Gastrocnemius medialis (tissue), 4 donors: ENCODE data around the gene SLX9. TPM values are rescaled to one million over a fixed set of nuclear protein-coding genes. Genes with fewer than 3 reads are reported as not detected.

ENCODE experiments used
- ATAC-seq, 2 donors: fragments of 150-250 bp; one replicate each; pipeline ENCODE4 v1.9.1; 2016
- DNase-seq, 2 donors: peaks; one replicate each; pipeline ENCODE4 v3.0.0-alpha.2; 2019
- H3K27ac ChIP-seq, 4 donors: fragments of 200-600 bp; sonication (generic); 1 replicate in 1 of 4; 2 replicates in 3 of 4; pipeline ENCODE4 v1.5.1; 2016 to 2018; ENCODE audit warnings: mild to moderate bottlenecking in 2 of 4, moderate library complexity in 1 of 4
- H3K27me3 ChIP-seq, 3 donors: fragments of 200-600 bp; sonication (generic) in 2 of 3; 1 replicate in 1 of 3; 2 replicates in 2 of 3; pipeline versions ENCODE4 v1.5.1 to v1.6.0; 2016 to 2019; ENCODE audit warnings: mild to moderate bottlenecking in 1 of 3, moderate library complexity in 1 of 3
- H3K36me3 ChIP-seq, 2 donors: fragments of 200-600 bp; sonication (generic) in 1 of 2; one replicate each; pipeline ENCODE4 v1.5.1; 2017 to 2018
- H3K4me1 ChIP-seq, 2 donors: fragments of 200-600 bp; sonication (generic) in 1 of 2; one replicate each; pipeline ENCODE4 v1.5.1; 2016 to 2017; ENCODE audit warnings: mild to moderate bottlenecking in 2 of 2
- H3K4me3 ChIP-seq, 4 donors: fragments of 200-600 bp; sonication (generic) in 3 of 4; 1 replicate in 1 of 4; 2 replicates in 3 of 4; pipeline ENCODE4 v1.5.1; 2016 to 2019; ENCODE audit warnings: mild to moderate bottlenecking in 2 of 4
- H3K9me3 ChIP-seq, 3 donors: fragments of 200-600 bp; sonication (generic) in 2 of 3; 1 replicate in 1 of 3; 2 replicates in 2 of 3; pipeline ENCODE4 v1.5.1; 2016 to 2019
- POLR2A ChIP-seq, 2 donors: fragments of 450-650 bp; IDR thresholded peaks; one replicate each; pipeline ENCODE4 v1.6.1; 2017; ENCODE audit warnings: antibody characterized with exemption in 2 of 2, mild to moderate bottlenecking in 2 of 2, moderate library complexity in 2 of 2
- in situ Hi-C, 4 donors: fragments of 200-750 bp; cut with MboI; loops; one replicate each; pipeline versions ENCODE4 v1.15.0 to v1.8.0; 2017; ENCODE audit warnings: low sequenced_read_pairs in 4 of 4
- intact Hi-C: fragments of 100-400 bp; cut with DNase I; formaldehyde crosslinking; loops from one replicate; pipeline ENCODE4 v1.15.1; 2023; ENCODE audit warnings: low total_unique reads
- total RNA-seq, 4 donors: library from RNA; depleted of rRNA; stranded (reverse); fragments of >200 nt; gene quantifications; one replicate each; pipeline versions ENCODE4 v1.1.0 to v1.2.3, GENCODE V29; 2016
- TF ChIP-seq, protein P1 (sequence below), 5 experiments: fragments of 450-650 bp in 3 of 5; fragments of 200-600 bp in 2 of 5; sonication (generic) in 2 of 5; IDR thresholded peaks in 4 of 5; conservative IDR thresholded peaks in 1 of 5; 1 replicate in 4 of 5; 2 replicates in 1 of 5; pipeline ENCODE4 v1.5.1; 2016 to 2019; ENCODE audit warnings: antibody characterized with exemption in 5 of 5, mild to moderate bottlenecking in 3 of 5, moderate library complexity in 3 of 5

SLX9 gene
- total RNA-seq, 4 donors from 2014 or later = 23.7 to 37.6 (median 25.8) TPM

DNA sequence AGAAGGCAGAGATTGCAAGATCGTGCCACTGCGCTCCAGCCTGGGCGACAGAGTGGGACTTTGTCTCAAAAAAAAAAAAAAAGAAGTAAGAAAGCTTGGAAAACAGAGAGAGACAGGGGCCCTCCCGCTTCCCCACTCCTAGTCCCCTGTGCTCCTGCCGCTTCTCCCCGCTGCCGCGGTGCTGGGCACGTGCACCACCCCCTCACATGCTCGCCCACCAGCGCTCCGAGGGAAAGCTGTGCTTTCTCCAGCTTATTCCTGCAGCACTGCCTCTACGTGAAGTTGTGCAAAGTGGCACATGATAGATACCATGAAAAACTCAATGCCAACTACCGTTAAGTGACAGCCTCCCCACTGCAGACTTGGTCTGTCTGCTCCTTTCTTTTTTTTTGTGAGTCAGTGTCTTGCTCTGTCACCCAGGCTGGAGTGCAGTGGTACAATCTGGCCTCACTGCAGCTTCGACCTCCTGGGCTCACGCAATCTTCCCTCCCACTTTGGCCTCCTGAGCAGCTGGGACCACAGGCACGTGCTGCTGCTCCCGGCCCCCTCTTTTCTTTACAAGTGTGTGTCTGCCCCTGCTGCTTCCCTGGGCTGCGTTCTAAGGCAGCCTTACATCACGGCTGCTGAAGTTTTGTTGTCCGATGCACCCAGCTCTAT is 15.4 kb downstream of the SLX9 start:
- H3K9me3 ChIP-seq = no peaks in the 10 kb centered on the region
- H3K27ac ChIP-seq = peak overlapping the region in 1 of 4 donors; percentile 96
- no peaks in the 10 kb centered on the region for H3K27me3 ChIP-seq
- no peaks in the 10 kb centered on the region for H3K36me3 ChIP-seq
- H3K4me1 ChIP-seq = peaks cover 46 to 58% of the 10 kb centered on the region in 2 donors
- intact Hi-C loops (no loop called here), in situ Hi-C loops (loop anchor here in 1 of 4 donors (10.0 kb wide), 1 partner anchor 90 kb away; no protein-coding TSS in a partner anchor)
- no peak overlapping the region for H3K4me3 ChIP-seq
- no peak for DNase-seq
- no peak for TF ChIP-seq POLR2A (IDR thresholded peaks at IDR 0.05)
- TF ChIP-seq, protein P1, sequence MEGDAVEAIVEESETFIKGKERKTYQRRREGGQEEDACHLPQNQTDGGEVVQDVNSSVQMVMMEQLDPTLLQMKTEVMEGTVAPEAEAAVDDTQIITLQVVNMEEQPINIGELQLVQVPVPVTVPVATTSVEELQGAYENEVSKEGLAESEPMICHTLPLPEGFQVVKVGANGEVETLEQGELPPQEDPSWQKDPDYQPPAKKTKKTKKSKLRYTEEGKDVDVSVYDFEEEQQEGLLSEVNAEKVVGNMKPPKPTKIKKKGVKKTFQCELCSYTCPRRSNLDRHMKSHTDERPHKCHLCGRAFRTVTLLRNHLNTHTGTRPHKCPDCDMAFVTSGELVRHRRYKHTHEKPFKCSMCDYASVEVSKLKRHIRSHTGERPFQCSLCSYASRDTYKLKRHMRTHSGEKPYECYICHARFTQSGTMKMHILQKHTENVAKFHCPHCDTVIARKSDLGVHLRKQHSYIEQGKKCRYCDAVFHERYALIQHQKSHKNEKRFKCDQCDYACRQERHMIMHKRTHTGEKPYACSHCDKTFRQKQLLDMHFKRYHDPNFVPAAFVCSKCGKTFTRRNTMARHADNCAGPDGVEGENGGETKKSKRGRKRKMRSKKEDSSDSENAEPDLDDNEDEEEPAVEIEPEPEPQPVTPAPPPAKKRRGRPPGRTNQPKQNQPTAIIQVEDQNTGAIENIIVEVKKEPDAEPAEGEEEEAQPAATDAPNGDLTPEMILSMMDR (IDR thresholded peaks at IDR 0.05 in 4 of 5, conservative IDR thresholded peaks at IDR 0.05 in 1 of 5) = no peak
- no peak for ATAC-seq

DNA sequence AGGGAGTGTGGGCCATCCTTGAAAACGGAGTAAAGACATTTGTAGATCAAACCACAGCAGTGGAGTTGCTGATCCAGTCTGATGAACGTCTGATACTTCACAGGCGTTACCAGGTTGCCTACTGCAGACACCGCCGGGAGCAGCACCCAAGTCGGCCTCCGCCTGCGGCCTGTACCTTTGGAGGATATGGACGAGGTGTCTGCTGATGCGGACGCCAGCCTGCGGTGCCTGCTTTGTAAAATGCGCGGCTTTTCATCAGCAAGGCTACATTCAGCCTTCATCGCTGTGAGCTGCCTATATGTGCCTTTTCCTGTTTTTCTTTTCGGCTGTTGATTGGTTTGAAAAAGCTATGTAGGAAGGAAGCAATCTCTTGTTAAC is 16.0 kb downstream of the SLX9 start:
- peaks cover 0 to 5% of the 10 kb centered on the region in 2 donors for H3K36me3 ChIP-seq
- DNase-seq = no peak

DNA sequence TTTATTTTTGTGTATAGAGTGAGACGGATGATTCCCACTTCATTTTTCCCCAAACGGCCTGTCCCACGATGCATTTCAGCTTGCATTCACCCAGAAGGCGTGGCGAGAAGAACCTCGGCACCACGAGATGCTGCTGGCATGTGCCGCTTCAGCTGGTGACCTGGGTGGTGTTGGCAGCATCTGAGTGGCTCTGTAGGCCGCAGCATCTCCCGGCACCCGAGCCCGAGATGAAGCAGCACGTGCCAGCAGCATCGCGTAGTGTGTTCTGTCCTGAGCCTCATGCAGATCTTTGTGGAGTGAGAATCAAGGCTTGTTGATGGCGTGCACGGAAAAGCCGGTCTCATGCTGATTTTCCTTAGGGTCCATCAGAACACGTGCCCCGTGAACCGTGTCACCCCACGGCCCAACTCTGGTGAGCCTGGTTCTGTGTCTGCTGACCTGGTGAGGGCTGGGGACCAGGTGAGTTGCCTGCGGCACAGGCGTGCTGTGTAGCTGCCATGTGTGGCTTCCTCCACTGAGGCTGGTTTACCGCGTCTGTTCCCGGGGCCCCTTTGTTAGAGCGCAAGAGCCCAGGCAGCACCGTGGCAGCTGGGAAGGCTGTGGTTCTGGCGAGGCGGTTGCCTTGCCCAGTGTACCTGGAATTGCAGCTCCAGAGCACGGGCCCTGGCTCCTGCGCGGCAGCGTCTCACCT is 16.7 kb downstream of the SLX9 start:
- no peak overlapping the region for H3K27ac ChIP-seq
- no peak overlapping the region for H3K4me3 ChIP-seq
- peaks cover 44 to 58% of the 10 kb centered on the region in 2 donors for H3K4me1 ChIP-seq
- no peaks in the 10 kb centered on the region for H3K9me3 ChIP-seq
- no peaks in the 10 kb centered on the region for H3K27me3 ChIP-seq
- intact Hi-C loops = no loop called here
- in situ Hi-C loops = loop anchor here in 1 of 4 donors (10.0 kb wide), 1 partner anchor 88 kb away; no protein-coding TSS in a partner anchor
- no peak for DNase-seq
- ATAC-seq = no peak
- H3K36me3 ChIP-seq = peaks cover 0 to 7% of the 10 kb centered on the region in 2 donors
- TF ChIP-seq, protein P1 (IDR thresholded peaks at IDR 0.05 in 4 of 5, conservative IDR thresholded peaks at IDR 0.05 in 1 of 5) = no peak
- TF ChIP-seq POLR2A (IDR thresholded peaks at IDR 0.05) = no peak

More for the DNA sequence above, 16.0 kb downstream of the SLX9 start:
- intact Hi-C loops = no loop called here
- no peak overlapping the region for H3K4me3 ChIP-seq
- no peak for ATAC-seq
- H3K27me3 ChIP-seq = no peaks in the 10 kb centered on the region
- peaks cover 44 to 58% of the 10 kb centered on the region in 2 donors for H3K4me1 ChIP-seq
- no peak for TF ChIP-seq POLR2A (IDR thresholded peaks at IDR 0.05)
- TF ChIP-seq, protein P1 (IDR thresholded peaks at IDR 0.05 in 4 of 5, conservative IDR thresholded peaks at IDR 0.05 in 1 of 5) = no peak
- no peak overlapping the region for H3K27ac ChIP-seq
- in situ Hi-C loops = loop anchor here in 1 of 4 donors (10.0 kb wide), 1 partner anchor 89 kb away; no protein-coding TSS in a partner anchor
- H3K9me3 ChIP-seq = no peaks in the 10 kb centered on the region

DNA sequence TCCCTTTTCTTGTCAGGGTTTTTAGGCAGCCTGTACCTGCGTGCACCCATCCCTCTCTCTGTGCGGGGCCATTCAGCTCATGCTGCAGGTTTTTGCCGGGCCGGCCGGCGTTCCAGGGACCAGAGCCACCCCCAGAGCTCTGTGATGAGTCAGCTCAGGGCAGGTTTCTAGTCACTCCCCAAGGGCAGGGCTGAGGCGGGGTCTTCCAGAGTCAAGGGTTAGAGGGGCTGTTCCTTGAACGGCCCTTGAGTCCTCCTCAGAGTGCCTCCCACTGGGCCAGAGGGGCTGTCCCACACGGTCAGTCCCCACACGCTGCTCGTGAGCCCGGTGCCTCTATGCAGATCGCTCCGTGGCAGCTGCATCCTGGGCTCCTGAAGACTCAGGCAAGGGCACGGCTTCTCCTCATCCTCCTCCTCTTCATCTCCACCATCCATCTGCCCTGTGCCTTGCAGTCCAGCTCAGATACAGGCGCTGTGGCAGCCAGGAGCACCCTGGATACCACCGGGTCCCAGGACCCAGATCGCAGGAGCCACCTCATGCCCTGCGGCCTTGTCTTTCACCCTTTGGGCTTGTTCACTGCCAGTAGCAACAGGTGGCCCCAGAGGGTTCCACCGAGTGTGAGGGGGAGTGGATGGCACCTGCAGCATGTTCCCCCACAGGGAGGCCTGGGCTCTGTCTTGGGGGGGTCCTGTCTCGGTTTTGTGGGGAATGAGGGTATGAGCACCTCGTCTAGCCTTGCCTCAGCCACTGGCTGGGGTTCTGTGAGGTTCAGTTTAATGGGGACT is 17.4 kb downstream of the SLX9 start:
- in situ Hi-C loops = loop anchor here in 1 of 4 donors (10.0 kb wide), 1 partner anchor 88 kb away; no protein-coding TSS in a partner anchor
- H3K4me3 ChIP-seq = no peak overlapping the region
- intact Hi-C loops = no loop called here
- no peaks in the 10 kb centered on the region for H3K27me3 ChIP-seq
- H3K27ac ChIP-seq = no peak overlapping the region
- peaks cover 42 to 55% of the 10 kb centered on the region in 2 donors for H3K4me1 ChIP-seq
- H3K36me3 ChIP-seq = peaks cover 0 to 7% of the 10 kb centered on the region in 2 donors
- no peak for TF ChIP-seq POLR2A (IDR thresholded peaks at IDR 0.05)
- TF ChIP-seq, protein P1 (IDR thresholded peaks at IDR 0.05 in 4 of 5, conservative IDR thresholded peaks at IDR 0.05 in 1 of 5) = no peak
- ATAC-seq (no peak), DNase-seq (no peak)
- no peaks in the 10 kb centered on the region for H3K9me3 ChIP-seq
